HL-60/S4 (cell line): ENCODE measurements around the gene SPATA16.
"Not testable (repeated sequence)": the region's sequence is repeated elsewhere in the genome, so short reads cannot be mapped to it uniquely, and the experiment has no call there.

Source experiments
- in situ Hi-C: fragments of 300-500 bp; cut with MboI; formaldehyde crosslinking; loops from 2 replicates; pipeline ENCODE4 v1.14.3; 2022; ENCODE audit warnings: low sequenced_read_pairs

Gene SPATA16, protein sequence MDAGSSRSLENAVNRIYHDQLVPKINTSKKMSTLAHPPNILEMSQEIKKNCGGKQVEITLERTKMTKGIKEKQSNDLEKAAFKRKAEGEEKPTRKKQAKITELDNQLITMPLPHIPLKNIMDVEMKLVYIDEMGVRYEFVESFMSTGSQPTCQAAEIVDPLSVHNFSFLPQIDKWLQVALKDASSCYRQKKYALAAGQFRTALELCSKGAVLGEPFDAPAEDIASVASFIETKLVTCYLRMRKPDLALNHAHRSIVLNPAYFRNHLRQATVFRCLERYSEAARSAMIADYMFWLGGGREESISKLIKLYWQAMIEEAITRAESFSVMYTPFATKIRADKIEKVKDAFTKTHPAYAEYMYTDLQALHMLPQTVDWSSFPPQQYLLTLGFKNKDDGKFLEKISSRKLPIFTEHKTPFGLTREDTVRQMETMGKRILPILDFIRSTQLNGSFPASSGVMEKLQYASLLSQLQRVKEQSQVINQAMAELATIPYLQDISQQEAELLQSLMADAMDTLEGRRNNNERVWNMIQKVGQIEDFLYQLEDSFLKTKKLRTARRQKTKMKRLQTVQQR

DNA sequence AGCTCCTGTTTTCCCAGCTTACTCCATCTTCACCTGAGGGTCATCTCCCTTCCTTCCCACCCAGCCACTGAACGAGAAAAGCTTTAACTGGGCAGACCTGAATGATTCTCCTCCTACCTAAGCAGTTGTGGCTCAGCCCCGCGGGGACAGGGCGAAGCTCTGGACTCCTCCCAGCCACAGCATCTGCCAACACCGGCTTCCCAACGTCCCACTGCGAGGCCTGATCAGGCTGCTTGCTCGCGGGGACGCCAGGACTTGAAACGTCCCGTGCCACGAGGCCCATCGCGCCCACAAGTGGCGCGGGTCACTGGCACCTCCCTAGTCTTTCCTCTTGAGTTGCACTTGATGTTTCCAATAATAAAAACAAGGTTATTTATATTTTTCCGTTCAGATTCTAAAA is at the start of gene SPATA16:
TSS of gene SPATA16 (minus strand) at position 250 of the 400 bp plus-strand sequence. CDS start 23,504 bp downstream, outside the sequence.
- in situ Hi-C loops = no loop called here

DNA sequence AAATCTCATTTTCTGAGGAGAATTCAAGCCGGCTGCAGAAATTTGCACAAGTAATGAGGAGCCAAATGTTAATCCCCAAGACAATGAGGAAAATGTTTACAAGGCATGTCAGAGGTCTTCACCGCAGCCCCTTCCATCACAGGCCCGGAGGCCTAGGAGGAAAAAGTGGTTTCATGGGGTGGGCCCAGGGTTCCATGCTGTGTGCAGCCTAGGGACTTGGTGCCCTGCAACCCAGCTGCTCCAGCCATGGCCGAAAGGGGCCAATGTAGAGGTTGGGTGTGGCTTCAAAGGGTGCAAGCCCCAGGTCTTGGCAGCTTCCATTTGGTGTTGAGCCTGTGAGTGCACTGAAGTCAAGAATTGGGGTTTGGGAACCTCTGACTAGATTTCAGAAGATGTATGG is 42.0 kb upstream of the SPATA16 start:
- in situ Hi-C loops = not testable (repeated sequence)

DNA sequence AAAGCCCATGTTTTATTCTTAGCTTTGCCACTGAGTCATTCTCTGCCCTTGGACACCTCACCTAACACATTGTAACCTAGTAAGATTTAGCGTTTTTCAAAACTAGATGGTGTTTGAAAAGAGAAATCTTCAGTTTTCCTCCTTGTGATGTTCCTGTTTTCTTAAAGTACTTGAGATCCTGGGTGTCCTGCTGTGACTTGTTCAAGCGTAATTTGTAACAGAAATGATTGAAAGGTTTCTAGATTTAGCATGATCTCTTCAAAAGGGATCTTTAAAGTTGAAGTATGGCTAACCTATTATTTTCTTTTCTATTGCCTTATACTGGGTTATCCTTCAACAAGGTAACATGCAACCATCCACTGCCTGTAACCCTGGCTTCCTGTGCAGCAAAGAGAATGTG is 32.6 kb upstream of the SPATA16 start:
- in situ Hi-C loops = no loop called here

DNA sequence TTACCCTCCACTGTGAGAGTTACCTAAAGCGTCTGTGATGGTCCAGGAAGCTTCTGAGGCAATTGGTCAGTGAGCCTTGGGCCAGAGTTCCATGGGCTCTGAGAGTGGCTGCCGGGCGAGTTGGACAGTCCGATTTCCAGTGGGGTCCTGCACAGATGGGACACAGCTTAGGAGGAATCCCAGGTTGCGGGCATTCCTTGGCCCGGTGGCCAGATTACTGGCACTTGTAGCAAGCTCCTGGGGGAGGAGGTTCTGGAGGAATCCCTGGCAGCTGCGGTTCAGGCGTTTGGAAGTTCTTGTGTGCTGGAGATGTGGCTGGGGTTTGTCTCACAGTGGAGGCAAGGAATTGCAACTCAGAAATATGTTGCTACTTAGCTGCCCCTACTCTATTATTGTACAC is 18.1 kb upstream of the SPATA16 start:
- in situ Hi-C loops = not testable (repeated sequence)

DNA sequence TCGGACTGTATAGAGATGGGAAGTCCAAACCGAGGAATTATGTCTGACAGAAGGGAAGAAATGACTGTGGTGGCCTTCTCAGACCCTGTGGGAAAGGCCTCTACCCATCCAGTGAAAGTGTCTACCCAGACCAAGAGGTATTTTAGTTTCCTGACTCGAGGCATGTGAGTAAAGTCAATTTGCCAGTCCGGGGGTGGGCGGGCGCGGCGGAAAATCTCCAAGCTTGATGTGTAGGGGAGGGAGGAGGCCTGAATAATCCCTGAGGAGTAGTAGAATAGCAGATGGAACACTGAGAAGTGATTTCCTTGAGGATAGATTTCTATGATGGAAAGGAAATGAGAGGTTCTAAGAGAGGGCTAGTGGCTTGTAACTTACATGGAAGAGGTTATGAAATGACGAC is 15.5 kb upstream of the SPATA16 start:
- in situ Hi-C loops = not testable (repeated sequence)

DNA sequence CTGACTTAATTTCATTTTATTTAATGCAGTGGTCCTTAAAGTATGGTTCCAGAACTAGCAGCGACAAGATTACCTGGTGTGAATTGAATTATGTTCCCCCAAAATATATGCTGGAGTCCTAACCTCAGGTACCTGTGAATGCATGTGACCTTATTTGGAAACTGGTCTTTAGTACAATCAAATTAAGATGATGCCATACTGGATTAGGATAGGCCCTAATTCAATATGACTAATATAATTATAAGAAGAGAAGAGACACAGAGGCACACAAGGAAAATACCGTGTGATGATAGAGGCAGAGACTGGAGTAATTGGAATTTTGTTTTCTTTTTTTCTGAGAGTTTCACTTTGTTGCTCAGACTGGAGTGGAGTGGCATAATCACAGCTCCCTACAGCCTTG is 12.6 kb upstream of the SPATA16 start:
- in situ Hi-C loops = no loop called here

DNA sequence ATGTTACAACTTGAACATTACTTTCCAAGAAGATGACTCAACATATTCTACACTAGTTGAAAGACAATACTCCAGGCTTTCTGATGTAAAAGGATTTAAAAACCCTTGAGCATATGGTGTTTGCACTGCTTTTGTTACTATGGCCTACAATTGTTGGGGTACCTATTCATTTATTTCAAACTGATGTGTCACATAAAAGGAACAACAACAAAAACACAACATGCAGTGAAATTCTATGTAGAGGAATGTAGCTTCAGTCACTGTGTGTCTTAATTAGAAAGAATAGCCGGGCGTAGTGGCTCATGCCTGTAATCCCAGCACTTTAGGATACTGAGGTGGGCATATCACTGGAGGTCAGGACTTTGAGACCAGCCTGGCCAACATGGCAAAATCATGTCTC is 1.6 kb downstream of the SPATA16 start:
- in situ Hi-C loops = no loop called here

DNA sequence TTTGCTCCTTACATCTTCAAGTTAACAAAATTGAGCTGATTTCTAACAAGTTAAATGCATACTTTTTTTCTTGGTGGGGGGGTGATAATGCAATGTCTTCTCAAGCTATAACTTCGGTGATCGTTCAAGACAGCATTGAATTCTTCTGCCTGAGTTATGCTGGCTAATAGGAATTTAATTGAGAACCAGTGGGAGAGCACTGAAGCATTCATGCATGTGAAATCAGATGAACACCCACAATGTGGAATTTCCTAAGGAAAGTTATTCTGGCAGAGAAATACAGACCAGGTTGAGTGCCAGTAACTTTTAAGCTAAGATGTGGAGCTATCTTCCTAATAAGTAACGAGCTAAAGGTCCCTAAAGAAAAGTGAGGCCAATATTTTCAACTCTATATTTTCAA is 3.0 kb downstream of the SPATA16 start:
- in situ Hi-C loops = no loop called here

DNA sequence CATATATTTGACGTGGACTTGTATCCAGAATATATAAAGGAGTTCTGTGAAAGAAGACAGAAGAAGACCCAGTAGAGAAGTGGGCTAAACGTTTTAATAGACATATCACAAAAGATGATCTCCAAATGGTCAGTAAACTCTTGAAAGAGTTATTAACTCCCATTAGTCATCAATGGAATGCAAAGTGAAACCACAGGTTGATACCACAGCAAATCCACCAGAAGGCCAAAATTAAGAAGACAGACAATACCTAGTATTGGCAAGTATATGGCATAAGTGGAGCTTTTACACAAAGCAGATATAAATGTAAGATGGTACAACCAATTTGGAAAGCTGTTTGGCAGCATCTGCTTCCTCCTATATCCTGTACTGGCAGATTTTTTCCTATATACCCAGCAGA is 6.0 kb downstream of the SPATA16 start:
- in situ Hi-C loops = no loop called here

DNA sequence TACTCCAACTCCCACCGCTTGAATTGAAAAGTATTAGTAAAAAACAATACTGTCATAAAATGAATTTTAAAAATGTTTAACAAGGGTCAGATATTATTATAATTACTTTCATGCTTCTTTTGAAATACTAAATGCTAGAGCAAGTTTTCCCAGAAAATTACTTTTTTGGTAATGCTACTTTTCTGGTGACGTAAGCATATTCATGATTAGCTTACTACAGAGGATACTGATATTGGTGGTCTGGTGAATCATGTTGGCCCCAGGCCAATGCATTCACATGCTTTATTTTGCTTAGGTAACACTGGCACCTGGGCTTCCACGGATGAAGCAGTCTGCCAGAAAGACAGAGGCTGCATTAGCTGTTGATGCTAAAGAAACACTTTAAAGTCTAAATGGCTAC is 12.4 kb downstream of the SPATA16 start:
- in situ Hi-C loops = no loop called here

DNA sequence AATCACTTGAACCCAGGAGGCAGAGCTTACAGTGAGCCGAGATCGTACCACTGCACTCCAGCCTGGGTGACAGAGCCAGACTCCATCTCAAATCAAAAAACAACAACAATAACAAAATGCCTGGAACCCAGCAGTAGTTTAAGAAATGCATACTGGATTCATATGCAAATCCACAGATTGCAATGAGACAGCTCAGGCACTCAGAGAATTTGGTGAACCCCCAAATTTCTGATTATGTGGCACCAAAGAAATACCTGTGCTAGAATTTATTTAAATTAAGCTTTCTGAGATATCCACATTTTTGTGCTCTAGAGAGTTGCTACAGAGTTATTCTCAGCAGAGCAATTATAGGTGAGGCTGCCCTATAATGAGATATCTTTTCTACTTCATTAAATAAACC is 29.7 kb downstream of the SPATA16 start:
- in situ Hi-C loops = no loop called here

DNA sequence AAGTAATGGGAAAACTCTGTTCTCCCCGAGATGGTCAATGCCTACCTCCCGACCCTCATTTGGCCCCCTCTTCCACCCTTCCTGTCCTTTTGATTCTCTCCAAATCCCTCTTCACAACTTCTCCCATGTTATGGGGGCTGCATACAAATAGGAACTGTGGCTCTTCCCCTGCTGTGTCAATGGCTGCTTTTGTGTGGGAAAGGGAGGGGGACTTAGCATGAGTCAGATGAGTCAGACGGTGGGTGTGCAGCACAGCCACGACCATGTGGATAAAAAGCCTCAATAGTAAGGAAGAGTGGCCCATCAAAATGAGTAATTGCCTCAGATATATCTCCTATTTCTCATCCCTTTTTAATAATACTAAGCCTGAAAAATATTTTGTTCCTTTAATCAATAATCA is 31.9 kb downstream of the SPATA16 start:
- in situ Hi-C loops = no loop called here

DNA sequence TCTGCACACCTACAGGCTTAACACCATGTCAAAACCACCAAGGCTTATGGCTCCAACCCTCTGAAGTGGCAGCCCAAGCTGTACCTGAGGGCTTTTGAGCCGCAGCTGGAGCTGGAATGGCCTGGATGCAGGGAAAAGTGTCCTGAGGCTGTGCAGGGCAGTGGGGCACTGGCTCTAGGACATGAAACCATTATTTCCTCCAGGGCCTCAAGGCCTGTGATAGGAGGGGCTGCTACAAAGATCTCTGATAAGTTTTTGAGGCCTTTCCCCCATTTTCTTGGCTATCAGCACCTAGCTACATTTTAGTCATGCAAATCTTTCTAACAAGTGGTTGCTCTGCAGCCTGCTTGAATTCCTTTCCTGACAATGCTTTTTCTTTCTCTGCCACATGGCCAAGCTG is 37.6 kb downstream of the SPATA16 start:
- in situ Hi-C loops = no loop called here

DNA sequence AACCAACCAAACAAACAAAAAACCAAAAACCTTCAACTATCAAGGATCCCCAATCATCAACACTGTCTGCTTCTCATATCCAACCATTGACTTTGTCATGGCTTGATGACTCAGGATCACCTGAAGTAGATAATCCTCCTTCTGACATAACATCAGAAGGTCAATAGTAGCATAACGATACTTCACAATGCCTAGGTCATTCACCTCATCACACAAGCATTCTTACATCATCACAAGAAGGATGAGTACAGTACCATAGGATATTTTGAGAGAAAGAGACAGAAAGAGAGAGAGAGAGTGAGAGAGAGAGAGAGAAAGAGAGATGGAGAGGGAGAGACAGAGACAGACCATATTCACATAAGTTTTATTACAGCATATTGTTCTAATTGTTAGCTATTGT is 42.1 kb downstream of the SPATA16 start:
- in situ Hi-C loops = no loop called here

DNA sequence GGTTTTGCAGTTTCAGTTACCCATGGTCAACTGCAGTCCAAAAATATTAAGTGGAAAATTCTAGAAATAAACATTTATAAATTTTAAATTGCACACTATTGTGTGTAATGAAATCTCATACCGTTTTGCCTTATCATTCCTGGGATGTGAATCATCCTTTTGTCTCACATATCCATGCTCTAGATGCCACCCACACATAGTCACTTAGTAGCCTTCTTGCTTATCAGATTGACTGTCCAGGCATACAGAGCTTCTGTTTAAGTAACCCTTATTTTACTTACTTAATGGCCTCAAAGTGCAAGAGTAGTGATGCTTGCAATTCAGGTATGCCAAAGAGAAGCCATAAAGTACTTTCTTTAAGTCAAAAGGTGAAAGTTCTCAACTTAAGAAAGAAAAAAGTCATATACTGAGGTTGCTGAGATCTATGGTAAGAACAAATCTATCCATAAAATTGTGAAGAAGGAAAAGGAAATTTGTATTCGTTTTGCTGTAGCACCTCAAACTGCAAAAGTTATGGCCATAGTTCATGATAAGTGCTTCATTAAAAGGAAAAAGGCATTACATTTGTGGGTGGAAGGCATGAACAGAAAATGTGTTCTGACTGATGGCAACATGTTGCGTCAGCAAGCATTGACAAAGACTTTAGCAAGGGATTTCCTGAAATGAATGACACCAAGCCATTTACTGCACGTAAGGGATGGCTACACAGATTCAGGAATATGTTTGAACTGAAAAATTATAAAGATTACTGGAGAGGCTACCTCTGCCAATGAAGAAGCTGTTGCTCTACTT is 43.8 kb downstream of the SPATA16 start:
- in situ Hi-C loops = no loop called here

DNA sequence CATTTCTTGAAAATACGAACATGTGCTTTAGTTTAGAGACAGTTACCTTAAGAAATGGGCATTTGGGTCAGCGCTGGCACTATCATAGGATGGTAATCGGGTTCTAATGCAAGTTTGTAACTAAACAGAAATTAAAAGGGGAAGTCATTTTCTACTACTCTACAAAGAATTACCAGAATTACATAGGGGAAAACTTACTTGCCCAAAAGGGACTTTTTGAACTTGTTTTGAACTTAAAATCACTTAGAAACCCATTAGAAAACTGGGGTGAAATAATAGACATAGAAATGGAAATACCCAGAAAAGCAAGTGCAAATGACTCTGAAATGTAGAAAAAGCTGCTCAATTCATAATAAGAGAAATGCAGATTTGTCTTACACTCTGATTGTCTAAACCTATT is 44.9 kb downstream of the SPATA16 start:
- in situ Hi-C loops = no loop called here

DNA sequence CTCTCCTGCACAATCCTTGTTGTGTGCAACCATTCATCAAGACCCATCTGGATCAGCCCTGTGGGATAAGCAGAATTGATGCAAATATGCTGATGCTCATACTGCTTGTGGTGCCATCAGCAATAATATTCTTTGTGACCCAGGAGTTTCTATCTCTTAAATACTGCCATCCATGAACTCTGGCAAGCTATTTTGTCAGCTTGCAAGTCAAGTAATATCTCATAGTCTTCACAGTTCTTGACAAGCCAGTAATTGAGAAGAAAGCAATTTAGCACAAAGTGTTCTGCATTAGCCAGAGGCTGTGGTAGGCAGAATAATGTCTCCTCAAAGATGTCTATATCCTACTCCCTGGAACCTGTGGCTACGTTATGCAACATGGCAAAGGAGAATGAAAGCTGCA is 49.0 kb downstream of the SPATA16 start:
- in situ Hi-C loops = no loop called here

DNA sequence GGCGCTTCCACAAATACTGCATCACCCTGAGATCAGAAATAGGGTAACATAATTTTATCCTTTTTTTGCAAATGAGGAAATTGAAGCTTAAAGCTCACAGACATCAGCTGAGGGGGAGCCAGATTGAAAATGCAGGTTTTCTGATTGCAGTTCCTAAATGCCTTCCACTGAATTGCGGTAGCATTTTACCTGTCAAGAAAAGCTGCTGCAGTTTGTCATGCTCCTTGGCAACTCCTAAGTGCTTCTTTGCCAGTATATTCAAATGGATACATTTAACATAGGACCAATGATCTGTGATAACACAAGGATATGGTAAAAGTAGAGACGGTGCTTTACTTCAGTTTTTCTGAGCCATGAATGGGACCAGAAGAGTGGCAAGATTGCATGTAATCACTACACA is 50.5 kb downstream of the SPATA16 start:
- in situ Hi-C loops = no loop called here

DNA sequence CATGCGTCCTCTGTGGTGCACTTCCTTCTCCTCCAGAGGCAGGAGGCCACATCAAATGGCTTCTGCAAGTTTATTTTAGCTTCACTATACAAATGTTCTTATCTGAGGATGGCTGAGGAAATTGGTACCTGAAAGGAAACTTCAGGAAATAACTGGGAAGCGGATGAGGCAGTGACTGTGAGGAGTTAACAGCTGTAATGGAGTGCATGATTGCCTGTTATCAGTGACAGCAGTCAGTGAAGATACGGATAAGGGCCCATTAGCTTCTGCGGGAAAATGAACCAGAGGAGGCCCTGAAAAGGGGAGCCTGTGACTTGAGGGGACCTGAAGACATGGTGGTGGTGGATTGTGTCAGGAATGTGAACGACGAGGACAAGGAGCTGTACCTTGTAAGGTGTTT is 51.8 kb downstream of the SPATA16 start:
- in situ Hi-C loops = no loop called here

DNA sequence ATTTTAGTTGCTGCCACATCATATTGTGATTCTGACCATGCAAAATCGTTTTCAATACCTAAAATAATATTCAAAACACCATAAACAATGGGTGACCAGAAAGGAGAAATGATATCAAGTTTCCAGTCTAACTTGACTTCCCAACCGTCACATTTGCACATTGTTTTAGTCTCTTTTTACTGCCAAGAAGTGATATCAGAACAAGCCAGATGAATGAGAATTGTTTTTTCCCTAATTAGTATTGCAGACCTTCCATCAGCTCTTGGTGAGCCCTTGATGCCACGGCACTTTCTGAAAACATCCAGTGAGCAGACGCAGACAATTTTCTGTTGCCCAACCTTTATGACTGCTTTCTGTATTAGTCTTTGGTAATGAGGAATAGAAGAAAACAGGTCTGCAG is 62.5 kb downstream of the SPATA16 start:
- in situ Hi-C loops = no loop called here

DNA sequence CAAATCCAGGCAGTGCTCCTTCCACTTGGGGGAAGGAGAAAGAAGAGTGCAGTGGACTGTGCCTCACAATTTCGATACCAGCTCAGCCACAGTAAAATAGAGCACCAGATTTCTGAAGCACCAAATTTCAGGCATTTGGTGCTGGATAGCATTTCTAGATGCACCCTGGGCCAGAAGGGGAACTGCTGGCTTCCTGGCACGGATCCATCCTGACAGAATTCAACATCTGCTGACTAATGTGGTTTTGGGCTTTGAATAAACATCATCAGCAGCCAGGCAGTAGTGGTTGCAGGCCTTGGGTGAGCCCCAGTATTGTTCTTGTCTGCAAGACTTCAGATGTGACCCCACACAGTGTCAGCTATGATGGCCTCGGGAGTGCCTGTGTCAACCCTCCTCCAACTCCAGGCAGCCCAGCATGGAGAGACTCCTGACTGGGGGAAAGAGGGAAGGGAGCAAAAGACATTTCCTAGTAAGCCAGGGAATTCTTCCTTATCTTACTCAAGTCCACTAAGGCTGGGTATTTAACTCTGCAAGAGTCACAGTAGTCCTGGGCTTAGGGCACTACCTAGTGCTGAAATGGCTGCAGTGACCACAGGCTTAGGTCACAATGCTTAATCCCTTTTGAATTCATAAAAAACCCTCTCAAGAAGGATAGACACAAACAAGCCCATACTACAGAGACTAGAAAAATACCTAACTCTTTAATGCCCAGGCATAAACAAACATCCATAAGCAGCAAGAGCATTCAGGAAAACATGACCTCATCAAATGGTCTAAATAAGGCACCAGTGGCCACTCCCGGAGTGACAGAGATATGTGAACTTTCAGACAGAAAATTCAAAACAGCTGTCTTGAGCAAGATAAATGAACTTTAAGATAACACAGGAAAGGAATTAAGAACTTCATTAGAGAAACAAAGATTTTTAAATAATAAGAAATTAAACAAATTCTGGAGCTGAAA is 74.7 kb downstream of the SPATA16 start:
- in situ Hi-C loops = no loop called here
